Neural progenitor cell (in vitro differentiated cells): ENCODE measurements around the gene PDGFB.

Experiments used
- EZH2phosphoT487 ChIP-seq: fragments of 200-600 bp; sonication (generic); IDR thresholded peaks from 2 replicates; pipeline ENCODE4 v1.6.1; 2017; ENCODE audit warnings: antibody characterized with exemption
- TF ChIP-seq, protein P1 (sequence below): fragments of 200-600 bp; sonication (generic); IDR thresholded peaks from 2 replicates; pipeline ENCODE4 v1.5.1; 2017; ENCODE audit warnings: antibody characterized with exemption, mild to moderate bottlenecking

- TF ChIP-seq, protein P1, sequence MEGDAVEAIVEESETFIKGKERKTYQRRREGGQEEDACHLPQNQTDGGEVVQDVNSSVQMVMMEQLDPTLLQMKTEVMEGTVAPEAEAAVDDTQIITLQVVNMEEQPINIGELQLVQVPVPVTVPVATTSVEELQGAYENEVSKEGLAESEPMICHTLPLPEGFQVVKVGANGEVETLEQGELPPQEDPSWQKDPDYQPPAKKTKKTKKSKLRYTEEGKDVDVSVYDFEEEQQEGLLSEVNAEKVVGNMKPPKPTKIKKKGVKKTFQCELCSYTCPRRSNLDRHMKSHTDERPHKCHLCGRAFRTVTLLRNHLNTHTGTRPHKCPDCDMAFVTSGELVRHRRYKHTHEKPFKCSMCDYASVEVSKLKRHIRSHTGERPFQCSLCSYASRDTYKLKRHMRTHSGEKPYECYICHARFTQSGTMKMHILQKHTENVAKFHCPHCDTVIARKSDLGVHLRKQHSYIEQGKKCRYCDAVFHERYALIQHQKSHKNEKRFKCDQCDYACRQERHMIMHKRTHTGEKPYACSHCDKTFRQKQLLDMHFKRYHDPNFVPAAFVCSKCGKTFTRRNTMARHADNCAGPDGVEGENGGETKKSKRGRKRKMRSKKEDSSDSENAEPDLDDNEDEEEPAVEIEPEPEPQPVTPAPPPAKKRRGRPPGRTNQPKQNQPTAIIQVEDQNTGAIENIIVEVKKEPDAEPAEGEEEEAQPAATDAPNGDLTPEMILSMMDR, result no peak
- TF ChIP-seq EZH2phosphoT487, result no peak
Measured at GRCh38 chr22:39275814-39276439, 31.1 kb upstream of the PDGFB start.
